GM13977 (cell line): Measurements from ENCODE around the gene PPP1R2.

Experiments used
- DNase-seq: peaks from one replicate; pipeline ENCODE4 v3.0.0; 2012; ENCODE audit warnings: low spot score
- CTCF ChIP-seq: IDR thresholded peaks from 2 replicates; pipeline ENCODE4 v1.5.1; 2012; ENCODE audit warnings: mild to moderate bottlenecking, control low read depth; ENCODE audit not compliant: insufficient read depth; ENCODE audit errors: extremely low read depth, missing control alignments
- in situ Hi-C: fragments of 300-500 bp; cut with MboI; formaldehyde crosslinking; loops from one replicate; pipeline ENCODE4 v1.12.0; 2022; ENCODE audit warnings: low sequenced_read_pairs, low pct_unique_long_range_greater_than_20kb, mixed read lengths, inconsistent platforms; ENCODE audit not compliant: unreplicated experiment

Gene PPP1R2

GRCh38 chr3:195537995-195538394 is 5.1 kb downstream of the PPP1R2 start:
- in situ Hi-C loops = loop anchor here (25.0 kb wide), 2 partner anchors 401 to 851 kb away; partner anchors contain the start of gene FAM43A
- peak; percentile 36 for DNase-seq
- no peak for TF ChIP-seq CTCF

GRCh38 chr3:195535293-195535692 is 7.8 kb downstream of the PPP1R2 start:
- in situ Hi-C loops = loop anchor here (25.0 kb wide), 2 partner anchors 398 to 848 kb away; partner anchors contain the start of gene FAM43A
- DNase-seq = no peak
- no peak for TF ChIP-seq CTCF

GRCh38 chr3:195532834-195533233 is 10.3 kb downstream of the PPP1R2 start:
- in situ Hi-C loops = loop anchor here (25.0 kb wide), 2 partner anchors 396 to 846 kb away; partner anchors contain the start of gene FAM43A
- DNase-seq = no peak
- no peak for TF ChIP-seq CTCF

- no peak for TF ChIP-seq CTCF
- in situ Hi-C loops = loop anchor here (25.0 kb wide), 2 partner anchors 395 to 845 kb away; partner anchors contain the start of gene FAM43A
- no peak for DNase-seq
Measured at GRCh38 chr3:195532345-195532744, 10.8 kb downstream of the PPP1R2 start.

GRCh38 chr3:195531683-195532082 is 11.4 kb downstream of the PPP1R2 start:
- DNase-seq = no peak
- in situ Hi-C loops = loop anchor here (25.0 kb wide), 2 partner anchors 394 to 844 kb away; partner anchors contain the start of gene FAM43A
- TF ChIP-seq CTCF = no peak

- in situ Hi-C loops = loop anchor here (25.0 kb wide), 2 partner anchors 389 to 839 kb away; partner anchors contain the start of gene FAM43A
- no peak for TF ChIP-seq CTCF
- no peak for DNase-seq
Measured at GRCh38 chr3:195526492-195526891, 16.6 kb downstream of the PPP1R2 start.
